ENCODE measurements around the gene SH3RF3.

DNA sequence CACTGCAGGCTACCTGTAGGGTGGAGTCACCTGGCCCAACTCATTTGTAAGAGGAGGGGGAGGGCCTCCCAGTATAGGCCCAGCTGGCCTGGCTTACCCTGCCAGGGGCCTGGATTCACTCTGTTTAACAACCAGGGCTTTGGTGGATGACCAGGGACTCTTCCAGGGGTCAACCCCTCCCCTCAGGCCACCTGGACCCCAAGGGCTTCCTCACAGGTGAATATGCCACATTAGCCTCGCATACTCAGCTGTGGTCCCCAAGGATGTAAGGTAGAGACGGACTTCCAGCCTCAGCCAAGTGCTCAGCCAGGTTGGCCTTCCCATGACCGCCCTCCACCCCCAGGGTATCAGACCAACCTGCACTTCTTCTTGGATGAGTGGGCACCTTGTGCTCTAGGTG, 8.8 kb upstream of the SH3RF3 start:
- TF ChIP-seq, protein P1, sequence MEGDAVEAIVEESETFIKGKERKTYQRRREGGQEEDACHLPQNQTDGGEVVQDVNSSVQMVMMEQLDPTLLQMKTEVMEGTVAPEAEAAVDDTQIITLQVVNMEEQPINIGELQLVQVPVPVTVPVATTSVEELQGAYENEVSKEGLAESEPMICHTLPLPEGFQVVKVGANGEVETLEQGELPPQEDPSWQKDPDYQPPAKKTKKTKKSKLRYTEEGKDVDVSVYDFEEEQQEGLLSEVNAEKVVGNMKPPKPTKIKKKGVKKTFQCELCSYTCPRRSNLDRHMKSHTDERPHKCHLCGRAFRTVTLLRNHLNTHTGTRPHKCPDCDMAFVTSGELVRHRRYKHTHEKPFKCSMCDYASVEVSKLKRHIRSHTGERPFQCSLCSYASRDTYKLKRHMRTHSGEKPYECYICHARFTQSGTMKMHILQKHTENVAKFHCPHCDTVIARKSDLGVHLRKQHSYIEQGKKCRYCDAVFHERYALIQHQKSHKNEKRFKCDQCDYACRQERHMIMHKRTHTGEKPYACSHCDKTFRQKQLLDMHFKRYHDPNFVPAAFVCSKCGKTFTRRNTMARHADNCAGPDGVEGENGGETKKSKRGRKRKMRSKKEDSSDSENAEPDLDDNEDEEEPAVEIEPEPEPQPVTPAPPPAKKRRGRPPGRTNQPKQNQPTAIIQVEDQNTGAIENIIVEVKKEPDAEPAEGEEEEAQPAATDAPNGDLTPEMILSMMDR (IDR thresholded peaks at IDR 0.05), result no peak
- no peak for TF ChIP-seq ESRRA (CRISPR knock-in tag; IDR thresholded peaks at IDR 0.05; ENCODE audit: borderline replicate concordance)
- TF ChIP-seq, protein P2, sequence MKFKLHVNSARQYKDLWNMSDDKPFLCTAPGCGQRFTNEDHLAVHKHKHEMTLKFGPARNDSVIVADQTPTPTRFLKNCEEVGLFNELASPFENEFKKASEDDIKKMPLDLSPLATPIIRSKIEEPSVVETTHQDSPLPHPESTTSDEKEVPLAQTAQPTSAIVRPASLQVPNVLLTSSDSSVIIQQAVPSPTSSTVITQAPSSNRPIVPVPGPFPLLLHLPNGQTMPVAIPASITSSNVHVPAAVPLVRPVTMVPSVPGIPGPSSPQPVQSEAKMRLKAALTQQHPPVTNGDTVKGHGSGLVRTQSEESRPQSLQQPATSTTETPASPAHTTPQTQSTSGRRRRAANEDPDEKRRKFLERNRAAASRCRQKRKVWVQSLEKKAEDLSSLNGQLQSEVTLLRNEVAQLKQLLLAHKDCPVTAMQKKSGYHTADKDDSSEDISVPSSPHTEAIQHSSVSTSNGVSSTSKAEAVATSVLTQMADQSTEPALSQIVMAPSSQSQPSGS (CRISPR knock-in tag; IDR thresholded peaks at IDR 0.05; ENCODE audit: borderline replicate concordance, low read depth), result no peak
- TF ChIP-seq SMAD3 (CRISPR knock-in tag; IDR thresholded peaks at IDR 0.05; ENCODE audit: borderline replicate concordance), result no peak
- no peak for TF ChIP-seq ZBTB21 (CRISPR knock-in tag; IDR thresholded peaks at IDR 0.05; ENCODE audit: borderline replicate concordance)
- TF ChIP-seq, protein P3, sequence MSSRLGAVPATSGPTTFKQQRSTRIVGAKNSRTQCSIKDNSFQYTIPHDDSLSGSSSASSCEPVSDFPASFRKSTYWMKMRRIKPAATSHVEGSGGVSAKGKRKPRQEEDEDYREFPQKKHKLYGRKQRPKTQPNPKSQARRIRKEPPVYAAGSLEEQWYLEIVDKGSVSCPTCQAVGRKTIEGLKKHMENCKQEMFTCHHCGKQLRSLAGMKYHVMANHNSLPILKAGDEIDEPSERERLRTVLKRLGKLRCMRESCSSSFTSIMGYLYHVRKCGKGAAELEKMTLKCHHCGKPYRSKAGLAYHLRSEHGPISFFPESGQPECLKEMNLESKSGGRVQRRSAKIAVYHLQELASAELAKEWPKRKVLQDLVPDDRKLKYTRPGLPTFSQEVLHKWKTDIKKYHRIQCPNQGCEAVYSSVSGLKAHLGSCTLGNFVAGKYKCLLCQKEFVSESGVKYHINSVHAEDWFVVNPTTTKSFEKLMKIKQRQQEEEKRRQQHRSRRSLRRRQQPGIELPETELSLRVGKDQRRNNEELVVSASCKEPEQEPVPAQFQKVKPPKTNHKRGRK (CRISPR knock-in tag; IDR thresholded peaks at IDR 0.05; ENCODE audit: borderline replicate concordance), result no peak
- TF ChIP-seq, protein P4, sequence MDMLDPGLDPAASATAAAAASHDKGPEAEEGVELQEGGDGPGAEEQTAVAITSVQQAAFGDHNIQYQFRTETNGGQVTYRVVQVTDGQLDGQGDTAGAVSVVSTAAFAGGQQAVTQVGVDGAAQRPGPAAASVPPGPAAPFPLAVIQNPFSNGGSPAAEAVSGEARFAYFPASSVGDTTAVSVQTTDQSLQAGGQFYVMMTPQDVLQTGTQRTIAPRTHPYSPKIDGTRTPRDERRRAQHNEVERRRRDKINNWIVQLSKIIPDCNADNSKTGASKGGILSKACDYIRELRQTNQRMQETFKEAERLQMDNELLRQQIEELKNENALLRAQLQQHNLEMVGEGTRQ (CRISPR knock-in tag; IDR thresholded peaks at IDR 0.05), result no peak
- TF ChIP-seq OVOL2 (CRISPR knock-in tag; IDR thresholded peaks at IDR 0.05; ENCODE audit: borderline replicate concordance), result no peak
- TF ChIP-seq, protein P5, sequence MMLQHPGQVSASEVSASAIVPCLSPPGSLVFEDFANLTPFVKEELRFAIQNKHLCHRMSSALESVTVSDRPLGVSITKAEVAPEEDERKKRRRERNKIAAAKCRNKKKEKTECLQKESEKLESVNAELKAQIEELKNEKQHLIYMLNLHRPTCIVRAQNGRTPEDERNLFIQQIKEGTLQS (CRISPR knock-in tag; conservative IDR thresholded peaks at IDR 0.05), result no peak
- TF ChIP-seq, protein P6, sequence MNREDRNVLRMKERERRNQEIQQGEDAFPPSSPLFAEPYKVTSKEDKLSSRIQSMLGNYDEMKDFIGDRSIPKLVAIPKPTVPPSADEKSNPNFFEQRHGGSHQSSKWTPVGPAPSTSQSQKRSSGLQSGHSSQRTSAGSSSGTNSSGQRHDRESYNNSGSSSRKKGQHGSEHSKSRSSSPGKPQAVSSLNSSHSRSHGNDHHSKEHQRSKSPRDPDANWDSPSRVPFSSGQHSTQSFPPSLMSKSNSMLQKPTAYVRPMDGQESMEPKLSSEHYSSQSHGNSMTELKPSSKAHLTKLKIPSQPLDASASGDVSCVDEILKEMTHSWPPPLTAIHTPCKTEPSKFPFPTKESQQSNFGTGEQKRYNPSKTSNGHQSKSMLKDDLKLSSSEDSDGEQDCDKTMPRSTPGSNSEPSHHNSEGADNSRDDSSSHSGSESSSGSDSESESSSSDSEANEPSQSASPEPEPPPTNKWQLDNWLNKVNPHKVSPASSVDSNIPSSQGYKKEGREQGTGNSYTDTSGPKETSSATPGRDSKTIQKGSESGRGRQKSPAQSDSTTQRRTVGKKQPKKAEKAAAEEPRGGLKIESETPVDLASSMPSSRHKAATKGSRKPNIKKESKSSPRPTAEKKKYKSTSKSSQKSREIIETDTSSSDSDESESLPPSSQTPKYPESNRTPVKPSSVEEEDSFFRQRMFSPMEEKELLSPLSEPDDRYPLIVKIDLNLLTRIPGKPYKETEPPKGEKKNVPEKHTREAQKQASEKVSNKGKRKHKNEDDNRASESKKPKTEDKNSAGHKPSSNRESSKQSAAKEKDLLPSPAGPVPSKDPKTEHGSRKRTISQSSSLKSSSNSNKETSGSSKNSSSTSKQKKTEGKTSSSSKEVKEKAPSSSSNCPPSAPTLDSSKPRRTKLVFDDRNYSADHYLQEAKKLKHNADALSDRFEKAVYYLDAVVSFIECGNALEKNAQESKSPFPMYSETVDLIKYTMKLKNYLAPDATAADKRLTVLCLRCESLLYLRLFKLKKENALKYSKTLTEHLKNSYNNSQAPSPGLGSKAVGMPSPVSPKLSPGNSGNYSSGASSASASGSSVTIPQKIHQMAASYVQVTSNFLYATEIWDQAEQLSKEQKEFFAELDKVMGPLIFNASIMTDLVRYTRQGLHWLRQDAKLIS (CRISPR knock-in tag; IDR thresholded peaks at IDR 0.05; ENCODE audit: borderline replicate concordance), result no peak
- TF ChIP-seq, protein P7, sequence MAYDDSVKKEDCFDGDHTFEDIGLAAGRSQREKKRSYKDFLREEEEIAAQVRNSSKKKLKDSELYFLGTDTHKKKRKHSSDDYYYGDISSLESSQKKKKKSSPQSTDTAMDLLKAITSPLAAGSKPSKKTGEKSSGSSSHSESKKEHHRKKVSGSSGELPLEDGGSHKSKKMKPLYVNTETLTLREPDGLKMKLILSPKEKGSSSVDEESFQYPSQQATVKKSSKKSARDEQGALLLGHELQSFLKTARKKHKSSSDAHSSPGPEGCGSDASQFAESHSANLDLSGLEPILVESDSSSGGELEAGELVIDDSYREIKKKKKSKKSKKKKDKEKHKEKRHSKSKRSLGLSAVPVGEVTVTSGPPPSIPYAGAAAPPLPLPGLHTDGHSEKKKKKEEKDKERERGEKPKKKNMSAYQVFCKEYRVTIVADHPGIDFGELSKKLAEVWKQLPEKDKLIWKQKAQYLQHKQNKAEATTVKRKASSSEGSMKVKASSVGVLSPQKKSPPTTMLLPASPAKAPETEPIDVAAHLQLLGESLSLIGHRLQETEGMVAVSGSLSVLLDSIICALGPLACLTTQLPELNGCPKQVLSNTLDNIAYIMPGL (CRISPR knock-in tag; IDR thresholded peaks at IDR 0.05), result no peak

All from WTC11 (cell line).